Vagina (tissue), 2 donors: Measurements from ENCODE around the gene LMNTD1.

Experiments used
- CTCF ChIP-seq, 3 experiments: fragments of 450-650 bp in 2 of 3; fragments of 200-600 bp in 1 of 3; sonication (generic) in 1 of 3; IDR thresholded peaks; one replicate each; pipeline ENCODE4 v1.5.1; 2017 to 2019; ENCODE audit warnings: antibody characterized with exemption in 3 of 3, mild to moderate bottlenecking in 2 of 3, moderate library complexity in 2 of 3
- POLR2A ChIP-seq, 2 donors: fragments of 450-650 bp; IDR thresholded peaks; one replicate each; pipeline ENCODE4 v1.6.1; 2017; ENCODE audit warnings: antibody characterized with exemption in 2 of 2, mild to moderate bottlenecking in 2 of 2, moderate library complexity in 2 of 2

GRCh38 chr12:25449007-25449406 lies 104.1 kb downstream of the LMNTD1 start:
- TF ChIP-seq CTCF (IDR thresholded peaks at IDR 0.05) (no peak), POLR2A (IDR thresholded peaks at IDR 0.05) (no peak)
